ENCODE measurements around the gene FBXO30.

FBXO30 gene

GRCh38 chr6:145749632-145750031 is 65.0 kb downstream of the FBXO30 start:
- peak; percentile 84 for DNase-seq

GRCh38 chr6:145745861-145746260 is 68.7 kb downstream of the FBXO30 start:
- DNase-seq = no peak

- no peak for DNase-seq
Measured at GRCh38 chr6:145744619-145745018, 70.0 kb downstream of the FBXO30 start.
